ENCODE data around the gene GPBP1L1.
"Not testable (repeated sequence)": the region's sequence is repeated elsewhere in the genome, so short reads cannot be mapped to it uniquely, and the experiment has no call there.

Gene GPBP1L1

GRCh38 chr1:45686288-45687013 lies at the start of gene GPBP1L1:
Gene GPBP1L1, minus strand, starts transcription at chr1:45686533. Its CDS starts 27,446 bp downstream, at chr1:45659087.
- peak; percentile 94 for DNase-seq

- no peak for DNase-seq
These were observed 44.5 kb upstream of the GPBP1L1 start for GRCh38 chr1:45730780-45731319.

- DNase-seq: no peak
These were observed 43.9 kb upstream of the GPBP1L1 start for GRCh38 chr1:45730075-45730779.

- not testable (repeated sequence) for DNase-seq
These were observed 39.7 kb upstream of the GPBP1L1 start for GRCh38 chr1:45726007-45726406.

GRCh38 chr1:45723248-45723930 lies 37.1 kb upstream of the GPBP1L1 start:
- no peak for DNase-seq

GRCh38 chr1:45722809-45723208 lies 36.5 kb upstream of the GPBP1L1 start:
- DNase-seq: no peak

GRCh38 chr1:45721207-45721606 lies 34.9 kb upstream of the GPBP1L1 start:
- no peak for DNase-seq

- DNase-seq: no peak
These were observed 32.0 kb upstream of the GPBP1L1 start for GRCh38 chr1:45718289-45718688.

GRCh38 chr1:45717386-45717785 lies 31.1 kb upstream of the GPBP1L1 start:
- DNase-seq: not testable (repeated sequence)

GRCh38 chr1:45716700-45717099 lies 30.4 kb upstream of the GPBP1L1 start:
- DNase-seq: no peak

- no peak for DNase-seq
These were observed 27.4 kb upstream of the GPBP1L1 start for GRCh38 chr1:45713711-45714110.

GRCh38 chr1:45704637-45705036 lies 18.3 kb upstream of the GPBP1L1 start:
- DNase-seq: no peak

GRCh38 chr1:45694823-45695222 lies 8.5 kb upstream of the GPBP1L1 start:
- DNase-seq: no peak

GRCh38 chr1:45693811-45694210 lies 7.5 kb upstream of the GPBP1L1 start:
- DNase-seq: not testable (repeated sequence)

GRCh38 chr1:45687754-45688740 lies 1.7 kb upstream of the GPBP1L1 start, which contains the start of gene TMEM69:
Gene TMEM69, plus strand, starts transcription at chr1:45688181. Its CDS starts 2,888 bp downstream, at chr1:45691069.
- peak; percentile 82 for DNase-seq

GRCh38 chr1:45687014-45687753 lies 851 bp upstream of the GPBP1L1 start:
- peak; percentile 100 for DNase-seq

- peak; percentile 38 for DNase-seq
These were observed 382 bp downstream of the GPBP1L1 start for GRCh38 chr1:45686015-45686287.

- DNase-seq: no peak
These were observed 872 bp downstream of the GPBP1L1 start for GRCh38 chr1:45685308-45686014.

GRCh38 chr1:45684402-45684801 lies 1.9 kb downstream of the GPBP1L1 start:
- DNase-seq: no peak

- no peak for DNase-seq
These were observed 3.4 kb downstream of the GPBP1L1 start for GRCh38 chr1:45682942-45683341.

- no peak for DNase-seq
These were observed 7.2 kb downstream of the GPBP1L1 start for GRCh38 chr1:45679123-45679522.

All from DMS153 (cell line).